Measurements from ENCODE around the gene NCBP2L. TPM values are rescaled to one million over a fixed set of nuclear protein-coding genes. Genes with fewer than 3 reads are reported as not detected.
A peak's percentile ranks its signal among the peaks of the same experiment; 100 is the strongest.

NCBP2L gene
- total and polyA plus RNA-seq, 2 donors (not counting 1 experiment from before 2014, with no cell fraction given), result not detected

DNA sequence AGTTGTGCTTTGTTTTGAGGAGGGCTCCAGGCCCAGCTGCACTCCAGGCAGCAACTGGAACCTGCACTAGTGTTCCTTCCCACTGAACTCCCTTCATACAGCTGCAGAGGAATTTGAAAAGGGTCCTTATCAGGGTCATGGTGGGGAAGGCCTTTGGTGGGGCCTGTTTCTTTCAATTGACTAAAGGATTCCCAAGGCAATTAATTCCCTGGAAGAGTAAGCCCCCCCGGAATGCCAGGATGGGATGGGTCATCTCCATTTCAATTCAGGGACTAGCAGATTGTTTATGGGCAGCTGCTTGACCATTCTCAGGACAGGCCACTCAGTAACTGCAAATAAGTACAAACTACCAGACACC, 47.3 kb upstream of the NCBP2L start:
- Histone ChIP-seq H3K4me2 (ENCODE audit: extremely low read depth, insufficient read depth, low read length) (no peak overlapping the region), H3K36me3 (ENCODE audit: control insufficient read depth, insufficient read depth, low read length) (no peaks in the 10 kb centered on the region), H3K27me3 (ENCODE audit: control insufficient read depth, insufficient read depth, low read length) (no peaks in the 10 kb centered on the region), H3K27ac (ENCODE audit: insufficient read depth, low read length) (no peak overlapping the region), H2AFZ (ENCODE audit: low read length) (no peak overlapping the region), H3K79me2 (ENCODE audit: control insufficient read depth, insufficient read depth, low read length) (no peaks in the 10 kb centered on the region), H3K9ac (ENCODE audit: insufficient read depth, low read length) (no peak overlapping the region), H3K9me3 (ENCODE audit: control insufficient read depth, insufficient read depth, low read depth, low read length) (no peaks in the 10 kb centered on the region), H4K20me1 (ENCODE audit: control insufficient read depth, extremely low read depth, insufficient read depth, low read length) (no peaks in the 10 kb centered on the region), H3K4me3 (replicated peaks in 1 of 4; ENCODE audit: control extremely low read depth in 1 of 4, insufficient read depth in 1 of 4, low read depth in 3 of 4, low read length in 4 of 4) (no peak overlapping the region), H3K4me1 (ENCODE audit: control insufficient read depth, extremely low read depth, insufficient read depth, low read length) (no peaks in the 10 kb centered on the region)
- DNase-seq (ENCODE audit: low read depth in 2 of 2), result no peak
- TF ChIP-seq CTCF (conservative IDR thresholded peaks at IDR 0.05 in 1 of 2, IDR thresholded peaks at IDR 0.05 in 1 of 2; ENCODE audit: low read depth in 1 of 2, low read length in 2 of 2) (no peak), EZH2 (IDR thresholded peaks at IDR 0.05; ENCODE audit: low read length, missing control alignments) (no peak)

GRCh38 chrX:107730991-107731766, 46.4 kb upstream of the NCBP2L start:
- TF ChIP-seq EZH2 (IDR thresholded peaks at IDR 0.05; ENCODE audit: low read length, missing control alignments), result no peak
- Histone ChIP-seq H3K9ac (ENCODE audit: insufficient read depth, low read length) (no peak overlapping the region), H3K27me3 (ENCODE audit: control insufficient read depth, insufficient read depth, low read length) (no peaks in the 10 kb centered on the region), H3K36me3 (ENCODE audit: control insufficient read depth, insufficient read depth, low read length) (no peaks in the 10 kb centered on the region), H3K27ac (ENCODE audit: insufficient read depth, low read length) (no peak overlapping the region), H3K9me3 (ENCODE audit: control insufficient read depth, insufficient read depth, low read depth, low read length) (no peaks in the 10 kb centered on the region), H4K20me1 (ENCODE audit: control insufficient read depth, extremely low read depth, insufficient read depth, low read length) (no peaks in the 10 kb centered on the region), H2AFZ (ENCODE audit: low read length) (no peak overlapping the region), H3K4me3 (replicated peaks in 1 of 4; ENCODE audit: control extremely low read depth in 1 of 4, insufficient read depth in 1 of 4, low read depth in 3 of 4, low read length in 4 of 4) (no peak overlapping the region), H3K4me2 (ENCODE audit: extremely low read depth, insufficient read depth, low read length) (no peak overlapping the region), H3K79me2 (ENCODE audit: control insufficient read depth, insufficient read depth, low read length) (no peaks in the 10 kb centered on the region), H3K4me1 (ENCODE audit: control insufficient read depth, extremely low read depth, insufficient read depth, low read length) (no peaks in the 10 kb centered on the region)
- DNase-seq (ENCODE audit: low read depth in 2 of 2), result peak in 1 of 2 donors; percentile 66

DNA sequence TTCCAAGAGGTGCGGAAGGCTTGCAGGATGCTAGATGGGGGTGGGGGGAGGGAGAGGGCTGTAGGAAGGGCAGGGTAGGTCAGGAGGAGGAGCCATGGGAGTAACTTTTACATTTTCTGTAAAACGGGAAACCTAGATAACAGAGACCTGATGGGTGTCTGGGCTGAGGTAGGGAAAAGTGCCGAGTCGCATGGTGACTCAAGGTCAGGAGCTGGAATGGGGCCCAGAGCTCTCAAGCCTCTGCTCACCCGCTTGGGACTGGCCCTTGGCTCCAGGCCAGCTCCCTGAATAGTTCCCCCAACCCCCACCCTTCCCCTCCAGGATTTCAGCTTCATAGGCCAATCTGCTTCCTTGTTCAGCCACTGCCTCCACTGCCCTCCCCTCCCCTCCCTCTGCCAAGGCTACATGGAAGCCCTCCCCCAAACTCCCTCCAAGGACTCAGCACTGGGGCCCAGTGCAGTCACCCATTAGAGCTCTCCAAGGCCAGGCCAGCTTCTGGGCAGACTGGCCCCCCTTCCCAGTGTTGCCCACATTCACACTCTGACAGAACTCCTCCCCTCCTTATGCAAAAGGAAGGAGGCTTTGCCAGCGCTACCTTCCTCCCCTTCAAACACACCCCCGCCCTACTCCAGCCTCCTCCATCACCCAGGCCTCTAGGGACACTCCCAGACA, 45.6 kb upstream of the NCBP2L start:
- Histone ChIP-seq H3K27me3 (ENCODE audit: control insufficient read depth, insufficient read depth, low read length) (no peaks in the 10 kb centered on the region), H3K4me1 (ENCODE audit: control insufficient read depth, extremely low read depth, insufficient read depth, low read length) (no peaks in the 10 kb centered on the region), H4K20me1 (ENCODE audit: control insufficient read depth, extremely low read depth, insufficient read depth, low read length) (no peaks in the 10 kb centered on the region), H2AFZ (ENCODE audit: low read length) (no peak overlapping the region), H3K36me3 (ENCODE audit: control insufficient read depth, insufficient read depth, low read length) (no peaks in the 10 kb centered on the region), H3K9me3 (ENCODE audit: control insufficient read depth, insufficient read depth, low read depth, low read length) (no peaks in the 10 kb centered on the region), H3K4me3 (replicated peaks in 1 of 4; ENCODE audit: control extremely low read depth in 1 of 4, insufficient read depth in 1 of 4, low read depth in 3 of 4, low read length in 4 of 4) (no peak overlapping the region), H3K79me2 (ENCODE audit: control insufficient read depth, insufficient read depth, low read length) (no peaks in the 10 kb centered on the region), H3K27ac (ENCODE audit: insufficient read depth, low read length) (no peak overlapping the region), H3K4me2 (ENCODE audit: extremely low read depth, insufficient read depth, low read length) (no peak overlapping the region), H3K9ac (ENCODE audit: insufficient read depth, low read length) (no peak overlapping the region)
- TF ChIP-seq EZH2 (IDR thresholded peaks at IDR 0.05; ENCODE audit: low read length, missing control alignments) (no peak), CTCF (conservative IDR thresholded peaks at IDR 0.05 in 1 of 2, IDR thresholded peaks at IDR 0.05 in 1 of 2; ENCODE audit: low read depth in 1 of 2, low read length in 2 of 2) (no peak)
- DNase-seq (ENCODE audit: low read depth in 2 of 2), result peak; percentile 79 to 93
